ENCODE data around the gene TMEM109. TPM values are rescaled to one million over a fixed set of nuclear protein-coding genes. Genes with fewer than 3 reads are reported as not detected.

The TMEM109 gene
- total RNA-seq, 1 experiment from 2014 or later, result 26.8 TPM

DNA sequence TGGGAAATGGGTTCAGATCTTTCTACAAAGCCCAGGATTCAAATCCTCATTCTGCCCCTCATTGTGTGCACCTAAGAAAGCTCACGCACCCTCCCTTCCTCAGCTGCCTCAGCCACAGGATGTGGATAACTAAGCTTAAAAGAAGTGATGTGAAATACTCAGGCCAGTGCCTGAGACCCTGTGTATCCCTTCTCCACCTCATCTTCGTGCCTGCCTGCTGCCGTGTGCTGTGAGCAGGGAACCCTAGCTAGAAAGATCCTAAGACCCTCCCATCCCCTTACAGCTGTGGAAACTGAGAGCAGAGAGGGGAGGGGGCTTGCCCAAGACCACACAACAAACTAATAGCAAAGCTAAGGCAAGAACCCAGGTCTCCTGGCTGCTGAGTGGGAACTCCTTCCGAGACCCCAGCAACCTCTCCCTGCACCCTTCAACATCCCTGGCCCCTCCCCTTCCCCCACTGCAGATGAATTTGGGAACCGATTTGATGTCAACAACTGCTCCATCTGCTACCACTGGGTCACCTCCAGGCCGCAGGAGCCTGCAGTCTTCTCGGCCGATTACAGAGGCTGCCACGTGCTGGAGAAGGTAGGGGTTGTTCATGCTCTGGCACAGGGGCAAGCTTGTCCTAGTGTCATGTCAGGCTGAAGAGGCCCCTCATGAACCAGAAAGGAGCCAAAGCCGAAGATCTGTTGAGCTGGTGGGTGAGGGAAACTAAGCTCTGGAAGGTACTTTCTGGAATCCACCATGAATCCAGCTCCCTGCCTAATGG is 45.1 kb upstream of the TMEM109 start:
- Mint-ChIP-seq H3K27me3 (ENCODE audit: low read depth) (no peaks in the 10 kb centered on the region), H3K9me3 (no peaks in the 10 kb centered on the region), H3K36me3 (no peaks in the 10 kb centered on the region), H3K27ac (no peak overlapping the region), H3K4me3 (no peak overlapping the region), H3K4me1 (peaks cover 8% of the 10 kb centered on the region)
- no peak for ATAC-seq
- TF ChIP-seq SP1 (CRISPR knock-in tag; conservative IDR thresholded peaks at IDR 0.05) (no peak), ZNF219 (CRISPR knock-in tag; IDR thresholded peaks at IDR 0.05; ENCODE audit: borderline replicate concordance) (no peak), TP53 (CRISPR knock-in tag; IDR thresholded peaks at IDR 0.05) (no peak)
- TF ChIP-seq, protein P1, sequence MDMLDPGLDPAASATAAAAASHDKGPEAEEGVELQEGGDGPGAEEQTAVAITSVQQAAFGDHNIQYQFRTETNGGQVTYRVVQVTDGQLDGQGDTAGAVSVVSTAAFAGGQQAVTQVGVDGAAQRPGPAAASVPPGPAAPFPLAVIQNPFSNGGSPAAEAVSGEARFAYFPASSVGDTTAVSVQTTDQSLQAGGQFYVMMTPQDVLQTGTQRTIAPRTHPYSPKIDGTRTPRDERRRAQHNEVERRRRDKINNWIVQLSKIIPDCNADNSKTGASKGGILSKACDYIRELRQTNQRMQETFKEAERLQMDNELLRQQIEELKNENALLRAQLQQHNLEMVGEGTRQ (CRISPR knock-in tag; IDR thresholded peaks at IDR 0.05), result no peak
- TF ChIP-seq, protein P2, sequence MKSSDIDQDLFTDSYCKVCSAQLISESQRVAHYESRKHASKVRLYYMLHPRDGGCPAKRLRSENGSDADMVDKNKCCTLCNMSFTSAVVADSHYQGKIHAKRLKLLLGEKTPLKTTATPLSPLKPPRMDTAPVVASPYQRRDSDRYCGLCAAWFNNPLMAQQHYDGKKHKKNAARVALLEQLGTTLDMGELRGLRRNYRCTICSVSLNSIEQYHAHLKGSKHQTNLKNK (CRISPR knock-in tag; IDR thresholded peaks at IDR 0.05), result no peak
- ChIA-PET CTCF (interaction anchor here (1.1 to 7.9 kb wide), 3 partner anchors 19 to 31 kb away, joined by 3 to 44 read pairs (median 13); no protein-coding TSS in a partner anchor), POLR2A (no interaction called here)
- DNase-seq (ENCODE audit: low spot score), result no peak

DNA sequence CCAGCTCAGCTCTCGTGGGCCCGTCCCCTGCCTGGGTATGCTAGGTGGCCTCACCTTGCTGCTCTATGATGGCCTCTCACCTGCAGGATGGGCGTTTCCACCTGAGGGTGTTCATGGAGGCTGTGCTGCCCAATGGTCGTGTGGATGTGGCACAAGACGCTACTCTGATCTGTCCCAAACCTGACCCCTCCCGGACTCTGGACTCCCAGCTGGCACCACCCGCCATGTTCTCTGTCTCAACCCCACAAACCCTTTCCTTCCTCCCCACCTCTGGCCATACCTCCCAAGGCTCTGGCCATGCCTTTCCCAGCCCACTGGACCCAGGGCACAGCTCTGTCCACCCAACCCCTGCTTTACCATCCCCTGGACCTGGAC is 44.5 kb upstream of the TMEM109 start:
- Mint-ChIP-seq H3K4me3 (no peak overlapping the region), H3K9me3 (no peaks in the 10 kb centered on the region), H3K27me3 (ENCODE audit: low read depth) (no peaks in the 10 kb centered on the region), H3K27ac (no peak overlapping the region), H3K4me1 (peaks cover 8% of the 10 kb centered on the region), H3K36me3 (no peaks in the 10 kb centered on the region)
- no peak for DNase-seq (ENCODE audit: low spot score)
- TF ChIP-seq, protein P3, sequence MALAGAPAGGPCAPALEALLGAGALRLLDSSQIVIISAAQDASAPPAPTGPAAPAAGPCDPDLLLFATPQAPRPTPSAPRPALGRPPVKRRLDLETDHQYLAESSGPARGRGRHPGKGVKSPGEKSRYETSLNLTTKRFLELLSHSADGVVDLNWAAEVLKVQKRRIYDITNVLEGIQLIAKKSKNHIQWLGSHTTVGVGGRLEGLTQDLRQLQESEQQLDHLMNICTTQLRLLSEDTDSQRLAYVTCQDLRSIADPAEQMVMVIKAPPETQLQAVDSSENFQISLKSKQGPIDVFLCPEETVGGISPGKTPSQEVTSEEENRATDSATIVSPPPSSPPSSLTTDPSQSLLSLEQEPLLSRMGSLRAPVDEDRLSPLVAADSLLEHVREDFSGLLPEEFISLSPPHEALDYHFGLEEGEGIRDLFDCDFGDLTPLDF (CRISPR knock-in tag; IDR thresholded peaks at IDR 0.05), result no peak
- TF ChIP-seq ZNF263 (CRISPR knock-in tag; IDR thresholded peaks at IDR 0.05; ENCODE audit: low read depth) (no peak), CREM (CRISPR knock-in tag; IDR thresholded peaks at IDR 0.05) (no peak)
- TF ChIP-seq, protein P4, sequence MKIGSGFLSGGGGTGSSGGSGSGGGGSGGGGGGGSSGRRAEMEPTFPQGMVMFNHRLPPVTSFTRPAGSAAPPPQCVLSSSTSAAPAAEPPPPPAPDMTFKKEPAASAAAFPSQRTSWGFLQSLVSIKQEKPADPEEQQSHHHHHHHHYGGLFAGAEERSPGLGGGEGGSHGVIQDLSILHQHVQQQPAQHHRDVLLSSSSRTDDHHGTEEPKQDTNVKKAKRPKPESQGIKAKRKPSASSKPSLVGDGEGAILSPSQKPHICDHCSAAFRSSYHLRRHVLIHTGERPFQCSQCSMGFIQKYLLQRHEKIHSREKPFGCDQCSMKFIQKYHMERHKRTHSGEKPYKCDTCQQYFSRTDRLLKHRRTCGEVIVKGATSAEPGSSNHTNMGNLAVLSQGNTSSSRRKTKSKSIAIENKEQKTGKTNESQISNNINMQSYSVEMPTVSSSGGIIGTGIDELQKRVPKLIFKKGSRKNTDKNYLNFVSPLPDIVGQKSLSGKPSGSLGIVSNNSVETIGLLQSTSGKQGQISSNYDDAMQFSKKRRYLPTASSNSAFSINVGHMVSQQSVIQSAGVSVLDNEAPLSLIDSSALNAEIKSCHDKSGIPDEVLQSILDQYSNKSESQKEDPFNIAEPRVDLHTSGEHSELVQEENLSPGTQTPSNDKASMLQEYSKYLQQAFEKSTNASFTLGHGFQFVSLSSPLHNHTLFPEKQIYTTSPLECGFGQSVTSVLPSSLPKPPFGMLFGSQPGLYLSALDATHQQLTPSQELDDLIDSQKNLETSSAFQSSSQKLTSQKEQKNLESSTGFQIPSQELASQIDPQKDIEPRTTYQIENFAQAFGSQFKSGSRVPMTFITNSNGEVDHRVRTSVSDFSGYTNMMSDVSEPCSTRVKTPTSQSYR (CRISPR knock-in tag; IDR thresholded peaks at IDR 0.05), result no peak
- TF ChIP-seq, protein P5, sequence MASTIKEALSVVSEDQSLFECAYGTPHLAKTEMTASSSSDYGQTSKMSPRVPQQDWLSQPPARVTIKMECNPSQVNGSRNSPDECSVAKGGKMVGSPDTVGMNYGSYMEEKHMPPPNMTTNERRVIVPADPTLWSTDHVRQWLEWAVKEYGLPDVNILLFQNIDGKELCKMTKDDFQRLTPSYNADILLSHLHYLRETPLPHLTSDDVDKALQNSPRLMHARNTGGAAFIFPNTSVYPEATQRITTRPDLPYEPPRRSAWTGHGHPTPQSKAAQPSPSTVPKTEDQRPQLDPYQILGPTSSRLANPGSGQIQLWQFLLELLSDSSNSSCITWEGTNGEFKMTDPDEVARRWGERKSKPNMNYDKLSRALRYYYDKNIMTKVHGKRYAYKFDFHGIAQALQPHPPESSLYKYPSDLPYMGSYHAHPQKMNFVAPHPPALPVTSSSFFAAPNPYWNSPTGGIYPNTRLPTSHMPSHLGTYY (CRISPR knock-in tag; IDR thresholded peaks at IDR 0.05), result no peak
- TF ChIP-seq, protein P6, sequence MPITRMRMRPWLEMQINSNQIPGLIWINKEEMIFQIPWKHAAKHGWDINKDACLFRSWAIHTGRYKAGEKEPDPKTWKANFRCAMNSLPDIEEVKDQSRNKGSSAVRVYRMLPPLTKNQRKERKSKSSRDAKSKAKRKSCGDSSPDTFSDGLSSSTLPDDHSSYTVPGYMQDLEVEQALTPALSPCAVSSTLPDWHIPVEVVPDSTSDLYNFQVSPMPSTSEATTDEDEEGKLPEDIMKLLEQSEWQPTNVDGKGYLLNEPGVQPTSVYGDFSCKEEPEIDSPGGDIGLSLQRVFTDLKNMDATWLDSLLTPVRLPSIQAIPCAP (CRISPR knock-in tag; IDR thresholded peaks at IDR 0.05), result no peak
- no peak for ATAC-seq
- ChIA-PET POLR2A (no interaction called here), CTCF (interaction anchor here (1.1 to 7.9 kb wide), 2 partner anchors 18 to 32 kb away, joined by 3 to 44 read pairs; no protein-coding TSS in a partner anchor)

DNA sequence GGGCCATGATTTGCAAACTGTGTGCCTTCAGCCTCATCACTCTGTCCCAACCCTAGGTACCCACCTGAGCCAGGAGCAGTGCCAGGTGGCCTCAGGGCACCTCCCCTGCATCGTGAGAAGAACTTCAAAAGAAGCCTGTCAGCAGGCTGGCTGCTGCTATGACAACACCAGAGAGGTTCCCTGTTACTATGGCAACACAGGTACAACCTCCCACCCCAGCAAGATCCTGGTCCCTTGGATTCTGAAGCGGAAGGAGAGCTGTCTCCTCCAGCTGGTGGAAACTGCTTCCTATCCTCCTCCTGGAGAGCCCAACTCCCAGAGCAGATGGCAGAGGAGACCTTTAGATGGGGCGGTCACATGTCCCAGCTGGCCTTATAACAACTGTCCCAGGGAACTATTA is 43.7 kb upstream of the TMEM109 start:
- ATAC-seq (no peak; the same call in 1 of the 2 replicates), DNase-seq (ENCODE audit: low spot score) (no peak)
- H3K4me1 Mint-ChIP-seq, result peaks cover 8% of the 10 kb centered on the region
- no peak overlapping the region for H3K4me3 Mint-ChIP-seq
- no peaks in the 10 kb centered on the region for H3K9me3 Mint-ChIP-seq
- H3K27me3 Mint-ChIP-seq (ENCODE audit: low read depth), result no peaks in the 10 kb centered on the region
- POLR2A ChIA-PET, result no interaction called here
- no peaks in the 10 kb centered on the region for H3K36me3 Mint-ChIP-seq
- no peak overlapping the region for H3K27ac Mint-ChIP-seq
- CTCF ChIA-PET, result interaction anchor here (0.6 to 7.9 kb wide), 7 partner anchors 17 to 111 kb away, joined by 3 to 44 read pairs (median 6); no protein-coding TSS in a partner anchor
- TF ChIP-seq ZBTB21 (CRISPR knock-in tag; IDR thresholded peaks at IDR 0.05; ENCODE audit: borderline replicate concordance) (no peak), TP53 (CRISPR knock-in tag; IDR thresholded peaks at IDR 0.05) (no peak), NR1H2 (CRISPR knock-in tag; IDR thresholded peaks at IDR 0.05) (no peak), ZNF671 (CRISPR knock-in tag; IDR thresholded peaks at IDR 0.05) (no peak), RORB (CRISPR knock-in tag; IDR thresholded peaks at IDR 0.05) (no peak), ATF1 (CRISPR knock-in tag; IDR thresholded peaks at IDR 0.05) (no peak), MXD4 (CRISPR knock-in tag; IDR thresholded peaks at IDR 0.05; ENCODE audit: borderline replicate concordance) (no peak)
- TF ChIP-seq, protein P7, sequence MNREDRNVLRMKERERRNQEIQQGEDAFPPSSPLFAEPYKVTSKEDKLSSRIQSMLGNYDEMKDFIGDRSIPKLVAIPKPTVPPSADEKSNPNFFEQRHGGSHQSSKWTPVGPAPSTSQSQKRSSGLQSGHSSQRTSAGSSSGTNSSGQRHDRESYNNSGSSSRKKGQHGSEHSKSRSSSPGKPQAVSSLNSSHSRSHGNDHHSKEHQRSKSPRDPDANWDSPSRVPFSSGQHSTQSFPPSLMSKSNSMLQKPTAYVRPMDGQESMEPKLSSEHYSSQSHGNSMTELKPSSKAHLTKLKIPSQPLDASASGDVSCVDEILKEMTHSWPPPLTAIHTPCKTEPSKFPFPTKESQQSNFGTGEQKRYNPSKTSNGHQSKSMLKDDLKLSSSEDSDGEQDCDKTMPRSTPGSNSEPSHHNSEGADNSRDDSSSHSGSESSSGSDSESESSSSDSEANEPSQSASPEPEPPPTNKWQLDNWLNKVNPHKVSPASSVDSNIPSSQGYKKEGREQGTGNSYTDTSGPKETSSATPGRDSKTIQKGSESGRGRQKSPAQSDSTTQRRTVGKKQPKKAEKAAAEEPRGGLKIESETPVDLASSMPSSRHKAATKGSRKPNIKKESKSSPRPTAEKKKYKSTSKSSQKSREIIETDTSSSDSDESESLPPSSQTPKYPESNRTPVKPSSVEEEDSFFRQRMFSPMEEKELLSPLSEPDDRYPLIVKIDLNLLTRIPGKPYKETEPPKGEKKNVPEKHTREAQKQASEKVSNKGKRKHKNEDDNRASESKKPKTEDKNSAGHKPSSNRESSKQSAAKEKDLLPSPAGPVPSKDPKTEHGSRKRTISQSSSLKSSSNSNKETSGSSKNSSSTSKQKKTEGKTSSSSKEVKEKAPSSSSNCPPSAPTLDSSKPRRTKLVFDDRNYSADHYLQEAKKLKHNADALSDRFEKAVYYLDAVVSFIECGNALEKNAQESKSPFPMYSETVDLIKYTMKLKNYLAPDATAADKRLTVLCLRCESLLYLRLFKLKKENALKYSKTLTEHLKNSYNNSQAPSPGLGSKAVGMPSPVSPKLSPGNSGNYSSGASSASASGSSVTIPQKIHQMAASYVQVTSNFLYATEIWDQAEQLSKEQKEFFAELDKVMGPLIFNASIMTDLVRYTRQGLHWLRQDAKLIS (CRISPR knock-in tag; IDR thresholded peaks at IDR 0.05; ENCODE audit: borderline replicate concordance), result no peak
- TF ChIP-seq, protein P8, sequence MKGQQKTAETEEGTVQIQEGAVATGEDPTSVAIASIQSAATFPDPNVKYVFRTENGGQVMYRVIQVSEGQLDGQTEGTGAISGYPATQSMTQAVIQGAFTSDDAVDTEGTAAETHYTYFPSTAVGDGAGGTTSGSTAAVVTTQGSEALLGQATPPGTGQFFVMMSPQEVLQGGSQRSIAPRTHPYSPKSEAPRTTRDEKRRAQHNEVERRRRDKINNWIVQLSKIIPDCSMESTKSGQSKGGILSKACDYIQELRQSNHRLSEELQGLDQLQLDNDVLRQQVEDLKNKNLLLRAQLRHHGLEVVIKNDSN (CRISPR knock-in tag; IDR thresholded peaks at IDR 0.05), result no peak
